H1 (cell line): ENCODE data around the gene EBF3. TPM values are rescaled to one million over a fixed set of nuclear protein-coding genes. Genes with fewer than 3 reads are reported as not detected.

ENCODE experiments used
- ASH2L ChIP-seq: fragments of 200-600, 300-600 bp; sonication (generic); IDR thresholded peaks from one replicate; pipeline ENCODE4 v1.7.1; 2017; ENCODE audit warnings: low read length
- CREB1 ChIP-seq: IDR thresholded peaks from 2 replicates; pipeline ENCODE4 v1.6.1; 2012; ENCODE audit warnings: inconsistent platforms
- MAFK ChIP-seq: IDR thresholded peaks from 2 replicates; pipeline ENCODE4 v1.6.1; 2012; ENCODE audit warnings: low read depth, mild to moderate bottlenecking, improper control_type of control experiment, low read length
- RXRA ChIP-seq: IDR thresholded peaks from 2 replicates; pipeline ENCODE4 v1.6.1; 2011; ENCODE audit warnings: low read depth, mild to moderate bottlenecking, low read length, moderate library complexity; ENCODE audit not compliant: insufficient read depth
- SIRT6 ChIP-seq: IDR thresholded peaks from one replicate; pipeline ENCODE4 v1.7.1; 2012; ENCODE audit warnings: low read length, inconsistent platforms
- polyA plus RNA-seq, 7 experiments: library from polyadenylated mRNA; depleted of rRNA in 3 of 7; stranded (reverse) in 5 of 7; unstranded in 2 of 7; fragments of >200 nt in 5 of 7; fragments of 200-250 nt in 2 of 7; gene quantifications; 1 replicate in 5 of 7; 2 replicates in 1 of 7; 4 replicates in 1 of 7; pipeline versions ENCODE4 v1.2.1 to v1.2.3, GENCODE V29; 2011 to 2013; ENCODE audit warnings: missing spikeins in 2 of 7, mixed read lengths in 2 of 7
- total RNA-seq: library from RNA; stranded (reverse); fragmentation: NEBNext Ultra II Directional; extraction: Animal tissue kit (Norgen Biotek cat#: 25700); gene quantifications from 2 replicates; pipeline ENCODE4 v1.2.1, GENCODE V29; 2021

Gene EBF3
- total and polyA plus RNA-seq, 2 of the 8 experiments (the other 6 are each of a cell fraction or from before 2014, with no cell fraction given) = 0.08 to 0.26 TPM

DNA sequence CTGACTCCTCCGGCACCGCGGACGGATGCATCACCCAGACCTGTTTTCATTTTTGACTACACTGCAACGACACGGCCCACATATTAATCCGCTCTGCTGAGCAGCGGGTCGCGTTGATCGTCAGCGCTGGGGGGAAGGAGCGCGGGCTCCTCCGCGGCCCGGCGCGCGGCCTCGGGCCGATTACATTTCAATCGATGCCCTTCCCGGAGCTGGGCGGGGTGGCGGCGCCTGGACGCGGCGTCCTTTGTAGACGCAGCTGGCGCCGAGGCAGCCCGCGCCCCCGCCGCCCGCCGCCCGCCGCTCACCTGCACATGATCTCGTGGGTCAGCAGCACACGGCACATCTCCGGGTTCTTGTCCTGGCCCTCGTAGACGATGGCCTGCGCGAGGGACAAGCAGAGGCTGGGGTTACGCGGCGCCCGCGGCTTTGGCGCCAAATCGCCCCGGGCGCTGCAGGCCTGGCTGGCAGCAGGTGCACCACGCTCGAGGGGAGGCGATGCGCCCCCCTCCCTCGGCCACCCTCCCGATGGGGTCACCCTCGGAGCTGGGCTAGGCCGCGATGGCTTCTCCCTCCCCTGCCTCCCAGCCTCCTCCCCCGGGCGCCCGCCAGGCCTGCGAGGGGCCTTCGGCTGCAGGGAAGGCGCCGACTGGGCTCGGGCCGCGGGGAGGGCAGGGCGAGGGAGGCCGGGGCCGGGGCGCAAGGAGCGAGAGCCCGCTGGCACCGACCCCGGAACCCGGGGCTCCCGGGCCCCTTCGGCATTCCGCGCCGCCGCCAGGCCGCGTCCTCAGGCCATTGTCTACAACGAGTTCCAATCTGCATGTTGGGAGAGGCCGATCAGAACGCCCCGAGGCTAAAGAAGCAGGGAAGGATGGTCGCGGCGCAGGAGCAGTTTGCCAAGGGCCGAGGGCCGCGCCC is 5.2 kb downstream of the EBF3 start (continued):
- TF ChIP-seq CREB1 = no peak
- TF ChIP-seq ASH2L = peak; percentile 26
- no peak for TF ChIP-seq RXRA
- no peak for TF ChIP-seq MAFK
- no peak for TF ChIP-seq SIRT6
